Stimulated activated CD8-positive, alpha-beta memory T cell treated with anti-CD3 and anti-CD28 coated beads, Interleukin-4, amount 100 ng/mL, for 48 hours (primary cell): ENCODE data around the gene CDC16.
"Not testable (repeated sequence)": the region's sequence is repeated elsewhere in the genome, so short reads cannot be mapped to it uniquely, and the experiment has no call there.

ENCODE experiments used
- DNase-seq: peaks from one replicate; pipeline ENCODE4 v3.0.0-alpha.2; 2020

The CDC16 gene

DNA sequence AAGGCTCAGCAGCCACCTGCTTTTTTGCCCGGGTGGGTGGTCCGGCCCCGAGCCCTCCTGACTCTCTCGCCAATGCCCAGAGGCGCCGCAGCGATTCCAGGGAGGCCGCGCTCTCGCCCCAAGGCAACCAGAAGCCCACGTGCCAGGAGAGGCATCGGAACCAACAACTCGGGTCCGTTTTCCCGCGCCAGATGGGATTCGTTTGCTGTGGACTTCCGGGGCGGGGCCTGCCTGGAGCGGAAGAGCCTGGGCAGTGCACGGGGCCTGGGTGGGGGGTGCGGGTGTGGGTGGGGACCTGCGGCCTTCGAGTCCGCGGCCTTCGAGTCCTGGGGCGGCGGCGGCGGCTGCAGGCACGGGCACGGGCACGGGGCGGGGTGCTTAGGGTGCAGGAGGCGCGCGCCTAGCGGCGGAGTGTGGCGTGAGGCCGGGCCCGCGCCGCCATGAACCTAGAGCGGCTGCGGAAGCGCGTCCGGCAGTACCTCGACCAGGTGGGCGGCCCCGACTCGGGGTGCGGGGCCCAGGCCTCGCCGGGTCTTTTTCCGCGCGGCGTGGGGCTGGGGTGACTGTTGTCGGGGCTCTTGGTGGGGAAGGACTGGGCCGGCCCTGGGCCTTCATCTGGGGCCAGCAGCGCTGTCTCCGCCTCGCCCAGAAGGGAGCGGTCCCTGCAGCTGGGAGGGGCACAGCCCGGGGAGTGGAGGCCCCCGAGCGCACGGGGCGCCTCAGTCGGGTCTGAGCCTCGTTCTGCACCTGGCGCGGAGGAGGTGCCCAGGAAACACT, at the start of gene CDC16:
Gene CDC16, plus strand, starts transcription at position 253 of the 777 bp plus-strand sequence. Its CDS starts 188 bp downstream, at position 441.
- peak; percentile 92 for DNase-seq

- DNase-seq: no peak
These were observed 49.3 kb upstream of the CDC16 start for GRCh38 chr13:114185182-114185971.

- no peak for DNase-seq
These were observed 39.8 kb upstream of the CDC16 start for GRCh38 chr13:114194853-114195252.

DNA sequence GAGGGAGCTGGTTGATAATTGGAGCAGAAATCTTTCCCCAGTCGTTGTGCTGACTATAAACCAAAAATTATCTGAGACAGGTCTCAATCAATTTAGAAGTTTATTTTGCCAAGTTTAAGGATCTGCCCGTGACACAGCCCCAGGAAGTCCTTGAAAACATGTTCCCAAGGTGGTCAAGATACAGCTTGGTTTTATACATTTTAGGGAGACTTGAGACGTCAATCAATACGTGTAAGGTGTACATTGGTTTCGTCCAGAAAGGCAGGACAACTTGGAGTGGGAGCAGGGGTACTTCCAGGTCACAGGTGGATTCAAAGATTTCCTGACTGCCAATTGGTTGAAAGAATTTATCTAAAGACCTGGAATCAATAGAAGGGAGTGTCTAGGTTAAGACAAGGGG, 38.1 kb upstream of the CDC16 start:
- DNase-seq: no peak

DNA sequence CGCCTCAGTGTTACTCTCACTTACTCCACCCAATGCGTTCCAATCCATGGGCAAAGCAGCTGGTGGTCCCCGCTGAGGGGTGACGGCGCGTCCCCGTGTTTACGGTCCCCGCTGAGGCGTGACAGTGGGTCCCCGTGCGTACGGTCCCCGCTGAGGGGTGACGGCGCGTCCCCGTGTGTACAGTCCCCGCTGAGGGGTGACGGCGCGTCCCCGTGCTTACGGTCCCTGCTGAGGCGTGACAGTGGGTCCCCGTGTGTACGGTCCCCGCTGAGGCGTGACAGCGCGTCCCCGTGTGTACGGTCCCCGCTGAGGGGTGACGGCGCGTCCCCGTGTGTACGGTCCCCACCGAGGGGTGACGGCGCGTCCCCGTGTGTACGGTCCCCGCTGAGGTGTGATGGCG, 36.1 kb upstream of the CDC16 start:
- no peak for DNase-seq

DNA sequence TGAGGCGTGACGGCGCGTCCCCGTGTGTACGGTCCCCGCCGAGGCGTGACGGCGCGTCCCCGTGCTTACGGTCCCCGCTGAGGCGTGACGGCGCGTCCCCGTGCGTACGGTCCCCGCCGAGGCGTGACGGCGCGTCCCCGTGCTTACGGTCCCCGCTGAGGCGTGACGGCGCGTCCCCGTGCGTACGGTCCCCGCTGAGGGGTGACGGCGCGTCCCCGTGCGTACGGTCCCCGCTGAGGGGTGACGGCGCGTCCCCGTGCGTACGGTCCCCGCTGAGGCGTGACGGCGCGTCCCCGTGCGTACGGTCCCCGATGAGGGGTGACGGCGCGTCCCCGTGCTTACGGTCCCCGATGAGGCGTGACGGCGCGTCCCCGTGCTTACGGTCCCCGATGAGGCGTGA, 35.2 kb upstream of the CDC16 start:
- DNase-seq: not testable (repeated sequence)

DNA sequence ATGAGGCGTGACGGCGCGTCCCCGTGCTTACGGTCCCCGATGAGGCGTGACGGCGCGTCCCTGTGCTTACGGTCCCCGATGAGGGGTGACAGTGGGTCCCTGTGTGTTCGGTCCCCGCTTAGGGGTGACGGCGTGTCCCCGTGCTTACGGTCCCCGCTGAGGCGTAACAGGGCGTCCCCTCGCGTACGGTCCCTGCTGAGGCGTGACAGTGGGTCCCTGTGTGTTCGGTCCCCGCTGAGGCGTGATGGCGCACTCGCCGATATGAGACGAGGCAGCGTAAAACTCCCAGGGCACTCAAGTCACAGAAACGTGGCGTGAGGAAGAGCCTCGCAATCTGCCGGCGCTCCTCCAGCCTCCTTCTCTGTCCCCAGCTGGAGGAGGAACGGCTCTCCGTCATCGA, 34.7 kb upstream of the CDC16 start:
- no peak for DNase-seq

- DNase-seq: no peak
These were observed 34.2 kb upstream of the CDC16 start for GRCh38 chr13:114200399-114200911.

DNA sequence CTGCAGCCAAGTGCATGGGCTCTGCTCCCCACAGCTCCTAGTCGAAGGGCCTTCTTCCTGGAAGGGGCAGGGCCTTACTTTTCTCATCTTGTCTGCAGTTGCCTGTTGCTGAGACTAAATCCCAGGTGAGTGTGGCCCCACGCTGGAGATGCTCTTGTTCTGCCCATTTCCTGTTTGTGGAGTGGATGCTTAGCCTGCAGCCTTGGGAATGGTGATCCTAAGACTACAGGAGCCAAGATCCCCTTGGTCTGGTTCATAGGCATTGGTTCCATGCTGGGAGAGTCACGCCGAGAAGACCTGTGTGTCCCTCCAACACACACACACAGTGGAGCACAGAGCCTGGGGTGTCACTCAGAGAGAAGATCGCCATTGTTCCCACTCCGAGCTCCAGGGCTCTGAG, 32.1 kb upstream of the CDC16 start:
- no peak for DNase-seq

DNA sequence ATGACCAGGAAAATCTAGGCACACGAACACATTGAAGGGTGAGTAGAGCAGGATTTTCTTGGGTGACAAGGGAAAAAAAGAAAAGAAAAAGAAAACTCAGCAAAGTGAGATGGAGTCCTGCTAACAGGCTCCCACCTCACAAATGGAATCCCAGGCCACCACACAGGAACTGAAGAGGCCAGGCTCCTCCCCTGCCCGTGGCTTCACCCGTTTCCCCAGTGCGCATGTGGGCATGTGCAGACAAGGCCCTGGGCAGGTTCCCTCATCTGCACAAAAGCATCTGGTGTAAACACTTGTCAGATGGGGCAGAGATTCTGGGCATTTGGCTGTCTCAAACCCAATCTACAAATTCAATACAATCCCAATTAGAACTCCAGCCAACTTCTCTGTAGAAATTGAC, 31.2 kb upstream of the CDC16 start:
- DNase-seq: peak; percentile 46

GRCh38 chr13:114204894-114205293, 29.8 kb upstream of the CDC16 start:
- DNase-seq: no peak

- DNase-seq: no peak
These were observed 26.6 kb upstream of the CDC16 start for GRCh38 chr13:114208134-114208533.

- DNase-seq: no peak
These were observed 23.1 kb upstream of the CDC16 start for GRCh38 chr13:114211446-114212157.

DNA sequence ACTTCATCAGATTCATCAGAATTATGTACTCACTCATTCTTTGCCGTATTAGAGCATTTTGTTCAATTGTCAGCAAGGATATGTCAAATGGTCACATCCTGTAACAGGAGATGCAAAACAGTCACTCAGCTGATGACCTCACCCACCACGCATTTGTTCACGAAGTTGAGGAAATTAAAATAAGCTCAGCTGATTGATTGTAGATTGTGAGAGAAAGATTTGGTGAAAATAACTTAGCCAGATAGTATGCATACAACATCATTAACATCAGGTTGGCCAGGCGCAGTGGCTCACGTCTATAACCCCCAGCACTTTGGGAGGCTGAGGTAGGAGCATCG, 22.6 kb upstream of the CDC16 start:
- DNase-seq: no peak

DNA sequence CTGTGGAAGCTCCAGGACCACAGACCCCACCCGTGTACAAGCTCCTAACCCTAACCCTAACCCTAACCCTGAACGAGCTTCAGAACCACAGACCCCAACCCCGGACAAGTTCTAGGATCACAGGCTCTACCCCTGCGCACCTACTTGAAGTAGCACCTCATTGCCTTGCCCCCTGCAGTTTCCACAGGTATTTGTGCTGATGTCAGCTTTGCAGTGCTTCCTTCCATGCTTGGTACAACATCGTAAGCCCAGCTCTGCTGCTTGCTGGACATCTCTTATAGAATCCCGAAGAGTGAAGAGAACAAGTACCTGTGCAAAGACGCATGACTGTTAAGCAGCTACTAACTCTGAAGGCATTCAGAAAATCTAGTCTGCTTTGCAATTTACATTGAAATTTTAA, 20.7 kb upstream of the CDC16 start:
- no peak for DNase-seq

GRCh38 chr13:114219392-114219791, 15.3 kb upstream of the CDC16 start:
- DNase-seq: no peak

DNA sequence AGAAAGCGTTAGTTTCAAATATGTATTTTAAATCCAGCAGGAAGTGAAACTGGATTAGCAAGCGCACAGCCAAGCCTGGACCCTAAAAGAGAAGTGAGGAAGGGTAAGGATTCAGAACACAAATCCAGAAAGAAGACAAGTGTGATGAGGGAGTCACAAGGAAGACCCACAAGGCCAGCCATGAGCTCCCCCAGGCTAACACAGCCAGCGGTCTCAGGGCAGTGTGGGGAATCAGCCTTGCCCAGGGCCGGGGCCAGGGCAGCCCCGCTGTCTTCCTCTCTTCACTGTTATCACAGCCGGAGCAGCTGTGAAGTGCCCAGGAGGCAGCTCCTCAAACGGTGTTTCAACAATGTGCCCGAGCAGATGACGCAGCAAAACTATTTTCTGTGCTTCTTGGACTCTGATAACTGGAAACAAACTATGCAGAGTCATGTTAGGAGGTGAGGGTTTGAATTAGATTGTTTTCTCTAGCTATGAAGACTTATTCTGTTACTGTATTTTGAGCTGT, 12.2 kb upstream of the CDC16 start:
- no peak for DNase-seq

GRCh38 chr13:114224201-114224600, 10.5 kb upstream of the CDC16 start:
- no peak for DNase-seq

DNA sequence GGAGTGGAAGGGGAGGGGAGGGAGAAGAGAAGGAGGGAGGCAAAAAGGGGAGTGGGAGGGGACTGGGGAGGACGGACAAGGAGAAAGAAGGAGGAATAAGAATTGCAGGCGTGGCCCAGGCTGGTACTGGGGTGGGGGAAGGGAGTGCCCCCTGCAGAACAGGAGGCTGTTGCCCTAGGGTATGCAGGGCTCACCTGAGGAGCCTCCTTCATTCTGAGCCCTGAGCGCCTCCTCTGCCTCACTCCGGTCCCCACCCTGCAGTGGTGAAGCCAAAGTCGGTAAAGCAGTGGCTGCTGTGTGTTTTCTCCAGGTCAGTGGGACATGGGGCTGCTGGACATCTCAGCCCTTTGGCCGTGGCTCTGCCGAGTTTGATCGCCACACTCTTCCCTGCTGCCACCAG, 9.1 kb upstream of the CDC16 start:
- DNase-seq: no peak

DNA sequence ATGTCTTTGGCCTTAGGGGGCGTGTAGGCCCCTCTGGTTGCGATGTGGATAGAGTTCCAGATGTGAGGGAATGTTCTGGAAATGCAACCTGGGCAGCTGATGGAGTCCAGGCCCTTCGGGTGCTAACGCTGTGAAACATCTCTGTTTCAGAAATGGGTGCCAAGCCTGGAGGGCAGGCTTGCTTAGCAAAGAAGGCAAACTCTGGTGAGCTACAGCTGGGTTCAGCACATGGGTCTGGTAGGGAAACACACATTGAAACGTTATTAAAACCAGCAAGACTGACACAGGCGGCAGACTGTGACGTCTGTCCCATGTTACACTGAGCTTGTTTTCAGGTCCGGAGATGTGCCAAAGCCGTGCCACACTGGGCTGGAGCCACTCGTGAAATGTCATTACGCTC, 8.6 kb upstream of the CDC16 start:
- DNase-seq: no peak

DNA sequence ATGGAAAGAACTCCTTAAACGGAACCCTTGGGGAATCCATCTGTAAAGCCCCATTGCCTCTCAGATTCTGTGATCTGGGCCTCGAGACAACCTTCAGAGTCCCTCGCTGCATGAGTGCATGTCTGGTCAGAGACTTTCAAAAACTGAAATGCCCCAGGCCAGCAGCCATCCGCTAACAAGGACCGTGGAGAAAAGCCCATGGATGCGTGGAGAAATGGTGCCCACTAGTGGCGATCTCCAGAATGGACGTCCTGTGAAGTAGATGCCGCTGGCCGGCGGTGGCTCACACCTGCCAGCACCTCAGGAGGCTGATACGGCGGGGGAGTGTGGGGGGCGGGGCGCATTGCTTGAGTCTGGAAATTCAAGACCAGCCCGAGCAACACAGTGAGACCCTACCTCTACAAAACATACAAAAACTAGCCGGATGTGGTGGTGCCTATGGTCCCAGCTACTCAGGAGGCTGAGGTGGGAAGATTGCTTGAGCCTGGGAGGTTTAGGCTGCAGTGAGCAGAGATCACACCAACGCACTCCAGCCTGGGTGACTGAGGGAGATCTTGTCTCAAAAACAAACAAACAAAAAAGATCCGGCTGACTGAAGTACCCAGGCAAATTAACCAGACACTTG, 7.9 kb upstream of the CDC16 start:
- peak; percentile 94 for DNase-seq

- no peak for DNase-seq
These were observed 7.2 kb upstream of the CDC16 start for GRCh38 chr13:114227528-114227927.

DNA sequence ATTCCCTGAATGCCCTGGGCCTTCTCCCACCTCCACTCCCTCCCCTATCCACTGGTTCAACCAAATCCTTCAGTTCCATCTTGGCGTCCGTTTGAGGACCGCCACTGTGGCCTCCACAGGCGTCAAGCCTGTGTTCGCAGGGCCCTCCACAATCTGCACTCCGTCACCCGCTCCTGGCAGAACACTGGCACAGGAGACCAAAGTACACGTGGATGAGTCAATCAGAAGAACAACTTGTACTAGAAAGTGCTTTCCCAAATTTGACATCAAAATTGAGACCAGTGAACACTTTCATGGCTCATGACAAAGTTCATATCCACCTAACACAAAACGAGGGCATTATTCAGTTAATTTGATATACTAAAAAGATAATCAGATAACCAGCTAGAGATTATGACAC, 6.5 kb upstream of the CDC16 start:
- DNase-seq: no peak
